Kidney (tissue), 14 donors: ENCODE results near the gene REXO4. TPM values are rescaled to one million over a fixed set of nuclear protein-coding genes. Genes with fewer than 3 reads are reported as not detected.

Source experiments
- DNase-seq, 5 donors: peaks; one replicate each; pipeline ENCODE4 v3.0.0-alpha.2; 2013 to 2020
- FAIRE-seq: peaks from 2 replicates; lab custom pipeline; 2012; peaks lifted over from hg19 to GRCh38; lab: Jason Lieb, UNC
- H3K27ac ChIP-seq, 2 donors: one replicate each; pipeline ENCODE4 v1.7.0; 2013; ENCODE audit warnings: low read depth in 2 of 2, low read length in 2 of 2, inconsistent platforms in 1 of 2
- H3K27me3 ChIP-seq: one replicate; pipeline ENCODE4 v1.7.1; 2013; ENCODE audit warnings: low read length, inconsistent platforms; ENCODE audit not compliant: control insufficient read depth, insufficient read depth
- H3K36me3 ChIP-seq, 3 donors: one replicate each; pipeline versions ENCODE4 v1.7.0 to v1.7.1; 2013; ENCODE audit warnings: low read length in 3 of 3, control low read depth in 1 of 3, inconsistent platforms in 1 of 3; ENCODE audit not compliant: insufficient read depth in 3 of 3, control insufficient read depth in 2 of 3
- H3K4me1 ChIP-seq, 3 donors: one replicate each; pipeline versions ENCODE4 v1.7.0 to v1.7.1; 2013; ENCODE audit warnings: low read length in 3 of 3, inconsistent platforms in 1 of 3, low read depth in 1 of 3; ENCODE audit not compliant: control insufficient read depth in 2 of 3, insufficient read depth in 2 of 3
- H3K4me3 ChIP-seq, 3 donors: one replicate each; pipeline versions ENCODE4 v1.7.0 to v1.8.1; 2013; ENCODE audit warnings: low read length in 3 of 3, control low read depth in 1 of 3, inconsistent platforms in 1 of 3
- H3K9ac ChIP-seq, 3 donors: one replicate each; pipeline versions ENCODE4 v1.7.0 to v1.7.1; 2013; ENCODE audit warnings: low read length in 3 of 3, control low read depth in 1 of 3, inconsistent platforms in 1 of 3
- H3K9me3 ChIP-seq, 3 donors: one replicate each; pipeline versions ENCODE4 v1.7.0 to v1.7.1; 2013; ENCODE audit warnings: low read length in 3 of 3, control low read depth in 1 of 3, inconsistent platforms in 1 of 3; ENCODE audit not compliant: control insufficient read depth in 2 of 3, insufficient read depth in 1 of 3
- CTCF ChIP-seq: IDR thresholded peaks from 3 replicates; pipeline ENCODE4 v1.5.1; 2012; ENCODE audit warnings: mild to moderate bottlenecking, moderate library complexity, borderline replicate concordance; ENCODE audit not compliant: insufficient read depth; ENCODE audit errors: extremely low read depth
- intact Hi-C: fragments of 100-400 bp; cut with DNase I; formaldehyde crosslinking; loops from one replicate; pipeline ENCODE4 v1.11.1; 2022
- polyA plus RNA-seq: library from polyadenylated mRNA; stranded (reverse); fragments of 350-450 nt; fragmentation: Illumina TruSeq; extraction: RNeasy Lipid Tissue Mini Kit (QIAGEN cat#74804); gene quantifications from one replicate; pipeline ENCODE4 v1.2.3, GENCODE V29; 2014; ENCODE audit warnings: low read depth, low replicate concordance; ENCODE audit not compliant: insufficient read depth
- total RNA-seq: library from RNA; stranded (reverse); fragmentation: NEBNext Ultra II Directional; extraction: Animal tissue kit (Norgen Biotek cat#: 25700); gene quantifications from one replicate; pipeline ENCODE4 v1.2.1, GENCODE V29; 2021
- donor health status: control.
- donor health status: control.
- donor health status: control.
- donor health status: control.
- donor health status: control.
- donor health status: DM: yes; HTN: yes; CAD: no.
- donor health status: Normal renal cell carcinoma (clear cell type).

REXO4 gene
- total and polyA plus RNA-seq, 2 donors from 2014 or later, result 17.5 to 18.6 TPM

DNA sequence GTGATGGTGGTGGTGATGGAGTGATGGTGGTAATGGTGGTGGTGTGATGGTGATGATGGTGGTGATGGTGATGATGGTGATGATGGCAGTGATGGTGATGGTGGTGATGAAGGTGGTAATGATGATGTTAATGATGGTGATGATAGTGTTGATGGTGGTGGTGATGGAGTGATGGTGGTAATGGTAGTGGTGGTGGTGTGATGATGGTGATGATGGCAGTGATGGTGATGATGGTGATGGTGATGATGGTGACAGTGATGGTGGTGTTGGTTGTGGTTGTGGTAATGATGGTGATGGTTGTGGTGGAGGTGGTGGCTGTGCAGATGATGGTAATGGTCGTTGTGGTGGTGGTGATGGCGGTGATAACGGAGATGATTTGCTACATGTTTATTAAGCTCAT is 34.4 kb downstream of the REXO4 start:
- no peak for DNase-seq
- peaks cover 0 to 3% (median 0%) of the 10 kb centered on the region in 3 donors for H3K36me3 ChIP-seq

GRCh38 chr9:133382507-133383141 is 35.2 kb downstream of the REXO4 start:
- no peak for TF ChIP-seq CTCF
- Histone ChIP-seq H3K27me3 (no peaks in the 10 kb centered on the region), H3K4me1 (no peaks in the 10 kb centered on the region), H3K27ac (no peak overlapping the region), H3K4me3 (no peak overlapping the region), H3K9me3 (peaks cover 0 to 4% (median 3%) of the 10 kb centered on the region in 3 donors), H3K9ac (no peak overlapping the region), H3K36me3 (peaks cover 0 to 3% (median 0%) of the 10 kb centered on the region in 3 donors)
- intact Hi-C loops, result no loop called here
- FAIRE-seq (no peak), DNase-seq (no peak)

More for the DNA sequence above, 34.4 kb downstream of the REXO4 start:
- no peak for TF ChIP-seq CTCF
- intact Hi-C loops, result no loop called here
- Histone ChIP-seq H3K27me3 (no peaks in the 10 kb centered on the region), H3K27ac (no peak overlapping the region), H3K4me3 (peak overlapping the region in 1 of 3 donors; percentile 24), H3K9ac (no peak overlapping the region), H3K4me1 (no peaks in the 10 kb centered on the region), H3K9me3 (peaks cover 0 to 4% (median 0%) of the 10 kb centered on the region in 3 donors)
- no peak for FAIRE-seq

DNA sequence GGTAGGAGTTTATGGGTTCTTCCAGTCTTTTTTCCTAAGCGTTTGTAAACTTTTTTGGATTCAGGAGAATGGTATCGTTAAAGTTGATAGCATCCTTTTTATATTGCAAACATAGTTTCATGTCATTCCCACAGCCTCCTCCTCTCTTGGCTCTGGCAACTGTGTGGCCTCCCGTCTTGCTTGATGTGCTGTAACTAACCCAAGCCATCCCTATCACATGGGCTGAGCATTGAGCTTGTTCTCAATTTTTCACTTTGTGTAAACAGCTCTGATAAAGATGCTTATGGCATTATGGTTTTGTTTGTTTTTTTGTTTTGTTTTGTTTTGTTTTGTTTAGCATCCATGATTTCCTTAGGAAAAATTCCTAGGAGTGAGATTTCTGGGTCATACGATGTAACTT is 37.1 kb downstream of the REXO4 start:
- H3K4me1 ChIP-seq, result no peaks in the 10 kb centered on the region
- no peak overlapping the region for H3K4me3 ChIP-seq
- FAIRE-seq, result no peak
- intact Hi-C loops, result no loop called here
- no peak for DNase-seq
- H3K9ac ChIP-seq, result no peak overlapping the region
- H3K27me3 ChIP-seq, result no peaks in the 10 kb centered on the region
- peaks cover 0 to 3% (median 0%) of the 10 kb centered on the region in 3 donors for H3K36me3 ChIP-seq
- no peak overlapping the region for H3K27ac ChIP-seq
- TF ChIP-seq CTCF, result no peak
- peaks cover 0 to 4% (median 3%) of the 10 kb centered on the region in 3 donors for H3K9me3 ChIP-seq
